Right renal cortex interstitium (tissue), 3 donors: ENCODE results near the gene GNA12. TPM values are rescaled to one million over a fixed set of nuclear protein-coding genes. Genes with fewer than 3 reads are reported as not detected.

Source experiments
- DNase-seq, 3 donors: peaks; one replicate each; pipeline ENCODE4 v3.0.0-alpha.2; 2013; ENCODE audit warnings: low read depth in 3 of 3, low spot score in 2 of 3
- polyA plus RNA-seq, 3 donors: library from polyadenylated mRNA; unstranded; fragments of 120-200 nt; gene quantifications; one replicate each; pipeline ENCODE4 v1.2.1, GENCODE V29; 2013; ENCODE audit not compliant: insufficient read length in 3 of 3

GNA12 gene
- polyA plus RNA-seq, 3 donors: 41.0 to 42.3 (median 41.7) TPM

DNA sequence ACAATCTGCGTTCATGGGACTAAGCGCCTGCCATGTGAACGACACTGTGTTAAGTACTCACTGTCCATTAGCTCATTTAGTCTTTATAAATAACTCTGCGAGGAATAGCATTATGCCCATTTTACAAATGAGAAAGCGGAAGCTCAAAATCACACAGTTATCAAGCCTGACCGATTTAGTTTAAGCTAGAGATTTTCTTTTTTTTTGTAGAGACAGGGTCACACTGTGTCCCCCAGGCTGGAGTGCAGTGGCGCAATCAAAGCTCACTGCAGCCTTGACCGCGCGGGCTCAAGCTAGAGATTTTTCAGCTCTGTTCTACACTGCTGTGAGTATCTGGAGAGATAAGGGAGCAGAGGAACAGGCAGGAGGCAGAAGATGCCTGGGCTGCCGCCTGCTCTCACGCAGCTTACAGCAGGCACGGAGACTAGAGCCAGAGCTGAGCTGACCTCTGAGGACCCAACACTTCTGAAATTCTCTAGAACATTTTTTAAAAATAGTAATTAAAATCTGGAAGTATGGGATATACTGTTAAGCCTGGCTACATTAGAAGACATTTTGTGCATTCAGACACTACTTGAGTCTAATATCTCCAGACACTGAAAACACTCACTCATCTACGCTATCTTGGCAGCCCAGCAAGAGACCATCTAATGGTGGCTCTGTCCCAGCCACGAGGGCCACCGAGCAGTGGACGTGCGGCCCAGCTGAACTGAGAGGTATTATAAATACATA, 38.7 kb downstream of the GNA12 start:
- no peak for DNase-seq

GRCh38 chr7:2804227-2804763, 39.8 kb downstream of the GNA12 start:
- DNase-seq: no peak

- DNase-seq: no peak
Measured at GRCh38 chr7:2803755-2804154, 40.4 kb downstream of the GNA12 start.

GRCh38 chr7:2803342-2803692, 40.8 kb downstream of the GNA12 start:
- DNase-seq: no peak

DNA sequence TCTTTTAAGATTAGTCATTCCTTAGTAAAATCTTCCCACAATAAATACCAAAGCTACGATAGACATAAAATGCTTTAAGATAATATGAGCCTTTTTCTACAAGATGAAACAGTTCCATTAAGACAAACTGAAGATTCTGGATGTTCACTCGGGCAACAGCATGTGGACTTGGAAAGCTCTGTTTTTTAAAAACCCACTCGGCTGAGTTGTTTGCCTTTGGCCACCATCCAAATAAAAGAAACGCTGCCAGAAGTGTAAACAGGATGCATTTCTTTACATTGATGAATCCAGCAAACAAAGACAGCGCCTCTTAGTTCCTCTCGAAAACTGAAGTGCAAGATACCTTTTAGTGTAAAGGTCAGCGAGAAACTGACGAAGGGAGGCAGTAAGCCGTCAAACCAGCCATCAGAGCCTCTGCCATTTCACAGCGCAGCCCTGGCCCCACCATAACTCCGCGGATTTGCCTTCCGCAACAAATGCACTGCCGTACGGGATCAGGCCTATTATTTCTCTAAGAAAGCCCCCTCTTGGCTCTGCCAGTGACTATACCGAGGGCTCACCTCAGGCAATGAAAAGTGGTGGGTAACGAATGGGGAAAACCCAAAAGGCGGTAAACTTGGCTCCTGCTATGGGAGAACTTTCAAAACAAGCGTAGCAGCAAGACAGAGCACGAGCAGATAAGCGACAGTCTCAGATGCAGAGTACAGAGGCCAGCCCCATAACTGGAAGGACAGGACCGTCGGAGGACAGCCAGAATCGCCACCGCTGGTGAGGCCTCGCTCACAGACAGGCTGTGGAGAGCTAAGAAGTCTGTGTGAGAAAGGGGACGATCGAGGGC, 41.4 kb downstream of the GNA12 start:
- DNase-seq: no peak

DNA sequence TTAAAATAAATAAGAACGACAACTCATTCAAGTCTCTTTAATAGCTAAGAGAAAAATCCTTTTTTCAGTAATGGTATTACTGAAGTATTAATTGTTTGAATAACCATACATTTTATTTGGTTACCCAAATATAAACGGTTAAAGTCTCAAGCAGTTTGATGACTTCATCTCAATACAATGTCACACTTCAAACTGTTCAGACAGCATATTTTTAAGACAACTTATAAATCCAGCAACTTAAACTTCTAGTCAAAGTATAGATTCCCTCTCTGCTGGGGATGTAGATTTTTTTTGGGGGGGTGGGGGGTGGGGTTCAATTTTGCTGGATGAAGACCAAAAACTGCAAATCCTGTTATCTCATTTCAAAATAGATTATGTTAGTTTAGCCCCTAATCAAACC, 42.0 kb downstream of the GNA12 start:
- DNase-seq: no peak

DNA sequence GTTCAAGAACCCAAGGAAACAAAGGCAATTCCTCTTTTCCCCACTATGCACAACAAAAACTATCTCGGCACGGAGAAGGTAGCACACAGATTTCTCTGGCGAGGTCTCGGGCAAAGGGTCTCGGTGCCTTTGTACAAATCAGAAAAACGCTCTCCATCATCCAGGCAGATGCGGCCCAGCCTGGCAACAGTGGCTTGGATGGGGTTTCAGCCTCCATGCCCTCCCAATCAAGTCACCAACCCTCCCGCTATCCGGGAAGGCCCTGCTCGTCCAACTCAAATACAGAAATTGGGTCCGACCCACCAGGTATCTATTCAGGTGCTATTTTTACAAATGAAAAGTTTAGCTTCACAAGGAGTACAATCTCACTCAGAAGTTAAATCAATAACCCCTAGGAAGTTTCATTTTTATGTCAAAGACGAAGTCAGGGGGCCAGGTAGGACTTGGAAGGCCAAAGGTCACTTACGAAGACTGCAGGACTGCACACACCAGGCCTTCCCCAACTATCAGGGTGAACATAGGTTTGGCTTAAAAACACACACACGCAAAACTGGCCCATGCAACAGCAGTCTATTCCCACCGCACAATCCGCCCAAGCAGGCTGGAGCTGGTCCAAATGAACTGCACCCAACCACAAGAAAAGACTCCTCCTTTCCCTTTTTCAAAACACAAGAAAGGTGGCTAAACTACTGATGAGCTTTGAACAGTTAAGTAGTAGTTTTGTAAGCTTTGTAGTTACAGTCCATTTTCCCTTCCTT, 43.0 kb downstream of the GNA12 start:
- no peak for DNase-seq

GRCh38 chr7:2800220-2800930, 43.7 kb downstream of the GNA12 start:
- DNase-seq: no peak

DNA sequence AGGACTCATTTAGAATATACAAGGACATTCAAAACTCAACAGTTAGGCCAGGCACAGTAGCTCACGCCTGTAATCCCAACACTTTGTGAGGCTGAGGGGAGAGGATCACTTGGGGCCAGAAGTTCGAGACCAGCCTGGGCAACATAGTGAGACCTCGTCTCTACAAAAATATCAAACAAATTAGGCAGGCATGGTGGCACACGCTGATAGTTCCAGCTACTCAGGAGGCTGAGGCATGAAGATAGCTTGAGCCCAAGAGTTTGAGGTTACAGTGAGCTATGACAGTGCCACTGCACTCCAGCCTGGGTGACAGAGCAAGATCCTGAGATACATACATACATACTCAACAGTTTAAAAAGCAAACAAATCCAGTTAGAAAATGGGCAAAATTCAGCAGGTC, 44.9 kb downstream of the GNA12 start:
- DNase-seq: no peak

- DNase-seq: no peak
Measured at GRCh38 chr7:2798669-2799068, 45.4 kb downstream of the GNA12 start.

DNA sequence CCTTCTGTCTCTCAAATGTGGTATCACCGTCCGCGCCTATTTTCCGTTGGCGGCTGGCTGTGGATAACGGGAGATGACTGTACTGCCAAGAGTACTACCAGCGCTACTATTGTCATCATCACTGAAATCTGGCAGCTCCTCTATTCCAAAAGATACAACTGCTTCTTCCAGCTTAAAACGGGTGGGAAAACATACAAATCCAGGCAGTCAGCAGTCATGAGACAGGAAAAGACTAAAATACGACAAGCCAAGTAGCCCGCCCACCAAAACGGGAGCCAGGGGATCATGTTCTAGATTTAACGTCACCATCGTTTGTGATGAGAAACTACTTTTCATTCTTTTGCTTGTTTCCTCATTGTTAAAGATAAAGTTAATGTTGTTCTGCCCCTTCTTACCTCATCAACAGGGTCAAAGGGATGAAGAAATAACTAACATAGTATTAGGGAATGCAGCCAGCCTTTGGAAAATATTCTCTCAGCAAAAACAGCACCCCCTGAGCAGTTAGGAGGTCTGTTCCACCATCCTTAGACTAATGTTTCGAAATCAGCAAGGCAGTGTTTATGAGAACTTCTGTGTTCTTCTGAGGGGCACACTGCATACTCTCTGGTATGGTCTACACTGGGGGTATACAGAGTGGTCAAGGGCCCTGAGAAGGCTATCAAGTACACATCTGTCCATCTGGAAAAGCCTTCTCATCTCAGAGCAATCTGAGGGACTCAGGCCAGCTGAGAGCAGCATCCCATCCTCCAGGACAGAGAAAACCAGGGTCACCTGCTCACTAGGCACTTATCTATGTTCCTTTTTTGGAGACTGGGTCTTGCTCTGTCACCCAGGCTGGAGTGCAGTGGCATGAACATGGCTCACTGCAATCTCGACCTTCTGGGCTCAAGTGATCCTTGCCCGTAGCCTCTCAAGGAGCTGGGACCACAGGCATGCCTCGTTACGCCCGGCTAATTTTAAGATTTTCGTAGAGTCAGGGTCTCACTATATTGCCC, 47.5 kb downstream of the GNA12 start:
- no peak for DNase-seq

DNA sequence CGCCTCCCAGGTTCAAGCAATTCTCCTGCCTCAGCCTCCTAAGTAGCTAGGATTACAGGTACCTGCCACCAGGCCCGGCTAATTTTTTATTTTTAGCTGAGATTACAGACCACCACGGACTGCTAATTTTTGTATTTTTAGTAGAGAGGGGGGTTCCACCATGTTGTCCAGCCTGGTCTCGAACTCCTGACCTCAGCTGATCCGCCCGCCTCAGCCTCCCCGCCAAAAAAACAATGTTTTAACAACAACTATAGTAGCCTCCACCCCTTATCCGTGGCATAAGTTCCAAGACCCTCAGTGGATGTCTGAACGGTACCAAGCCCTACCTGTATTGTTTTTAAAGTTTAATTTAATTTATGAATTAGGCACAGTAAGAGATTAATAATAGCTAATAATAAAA, 48.2 kb downstream of the GNA12 start:
- DNase-seq: no peak

DNA sequence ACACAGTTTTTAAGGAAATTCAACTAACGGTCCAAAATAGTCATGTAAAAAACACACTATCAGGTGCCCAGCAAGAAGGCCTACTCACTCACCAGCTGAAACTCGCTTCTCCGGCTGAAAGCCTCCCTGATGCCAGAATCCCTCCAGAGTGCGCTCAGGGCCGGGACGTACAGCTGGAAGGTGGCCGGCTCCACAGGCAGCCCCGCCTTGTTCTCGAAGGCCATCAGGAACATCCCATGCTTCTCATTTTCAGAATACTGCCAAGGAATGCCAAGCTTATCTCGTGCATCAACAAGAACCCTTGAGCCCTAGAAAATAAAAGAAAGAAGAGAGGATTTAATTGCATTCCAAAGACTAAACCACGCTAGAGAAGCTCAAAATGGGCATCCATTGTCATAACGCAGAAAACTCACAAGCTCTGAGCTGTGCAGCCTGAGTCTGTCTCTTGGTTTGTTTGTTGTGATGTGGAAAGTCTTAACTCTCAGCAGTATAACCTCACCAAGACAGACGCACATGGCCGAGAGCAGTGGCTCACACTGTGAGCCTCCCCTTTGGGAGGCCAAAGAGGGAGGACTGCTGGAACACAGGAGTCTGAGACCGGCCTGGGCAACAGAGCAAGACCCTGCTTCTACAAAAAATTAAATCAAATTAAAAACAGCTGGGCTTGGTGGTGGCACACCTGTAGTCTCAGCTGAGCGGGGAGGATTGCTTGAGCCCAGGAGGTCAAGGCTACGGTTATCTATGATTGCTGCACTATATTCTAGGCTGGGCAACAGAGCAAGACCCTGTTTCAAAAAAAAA, 49.1 kb downstream of the GNA12 start:
- no peak for DNase-seq

DNA sequence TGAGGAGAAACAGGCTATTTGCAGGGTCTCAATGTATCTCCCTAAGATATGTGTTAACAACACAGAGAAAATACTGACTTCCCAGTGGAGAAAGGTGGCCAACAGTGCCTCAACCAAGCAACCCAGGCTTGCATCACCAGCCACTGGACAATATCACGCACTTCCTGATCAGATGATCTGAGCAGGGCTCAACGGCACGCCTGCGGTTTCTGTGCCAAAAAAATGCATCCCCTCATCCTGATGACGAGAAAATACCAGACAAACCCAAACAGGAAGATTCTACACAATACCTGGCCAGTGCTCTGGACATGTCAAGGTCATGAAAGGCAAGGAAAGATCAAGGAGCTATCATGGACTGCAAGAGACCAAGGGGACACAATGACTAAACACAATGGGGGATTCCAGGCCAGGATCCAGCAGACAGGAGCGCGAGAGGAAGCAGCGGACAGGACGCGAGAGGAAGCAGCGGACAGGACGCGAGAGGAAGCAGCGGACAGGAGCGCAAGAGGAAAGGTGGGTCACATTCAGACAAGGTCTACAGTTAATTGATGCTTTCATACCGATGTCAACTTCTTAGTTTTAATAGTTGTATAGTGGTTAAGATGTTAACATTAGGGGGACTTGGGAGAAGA, 51.1 kb downstream of the GNA12 start:
- no peak for DNase-seq

GRCh38 chr7:2792235-2792634, 51.9 kb downstream of the GNA12 start:
- DNase-seq: no peak

GRCh38 chr7:2791390-2791789, 52.7 kb downstream of the GNA12 start:
- DNase-seq: no peak

DNA sequence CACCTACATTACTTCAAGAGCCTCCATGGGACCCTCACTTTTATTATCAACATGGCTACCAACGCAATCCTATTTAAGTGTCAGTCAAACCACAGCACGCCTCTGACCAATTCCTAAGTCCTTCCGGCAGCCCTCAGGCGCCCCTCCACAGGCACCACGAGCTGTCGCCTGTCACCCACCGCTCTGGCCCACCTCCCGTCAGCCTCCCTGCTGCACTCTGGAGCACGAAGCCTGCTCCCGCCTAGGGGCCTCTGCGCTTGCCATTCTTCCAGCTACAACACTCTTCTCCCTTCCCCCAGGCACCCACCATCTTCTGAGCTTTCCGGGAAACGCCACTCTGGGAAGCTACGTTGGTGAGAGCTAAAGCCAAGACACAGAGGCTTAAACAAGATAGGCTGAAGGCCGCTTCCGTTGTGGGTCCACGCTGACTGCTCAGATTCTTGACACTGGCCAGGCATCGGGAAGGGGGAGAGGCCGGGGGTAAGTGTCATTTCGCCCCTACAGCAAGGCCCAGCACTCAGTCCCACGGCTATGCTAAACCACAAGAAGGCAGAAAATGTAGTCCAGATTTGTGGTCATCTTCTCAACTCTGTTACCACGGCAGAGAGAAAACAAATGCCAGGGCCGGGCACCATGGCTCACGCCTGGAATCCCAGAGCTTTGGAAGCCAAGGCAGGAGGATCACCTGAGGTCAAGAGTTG, 56.7 kb downstream of the GNA12 start:
- DNase-seq: no peak
